Stimulated activated CD8-positive, alpha-beta memory T cell treated with anti-CD3 and anti-CD28 coated beads, Interleukin-4, amount 100 ng/mL, for 24 hours (primary cell): ENCODE results near the gene CSNK1A1.
"Not testable (repeated sequence)": the region's sequence is repeated elsewhere in the genome, so short reads cannot be mapped to it uniquely, and the experiment has no call there.

ENCODE experiments used
- DNase-seq: peaks from one replicate; pipeline ENCODE4 v3.0.0-alpha.2; 2020; ENCODE audit warnings: low read depth

The CSNK1A1 gene

DNA sequence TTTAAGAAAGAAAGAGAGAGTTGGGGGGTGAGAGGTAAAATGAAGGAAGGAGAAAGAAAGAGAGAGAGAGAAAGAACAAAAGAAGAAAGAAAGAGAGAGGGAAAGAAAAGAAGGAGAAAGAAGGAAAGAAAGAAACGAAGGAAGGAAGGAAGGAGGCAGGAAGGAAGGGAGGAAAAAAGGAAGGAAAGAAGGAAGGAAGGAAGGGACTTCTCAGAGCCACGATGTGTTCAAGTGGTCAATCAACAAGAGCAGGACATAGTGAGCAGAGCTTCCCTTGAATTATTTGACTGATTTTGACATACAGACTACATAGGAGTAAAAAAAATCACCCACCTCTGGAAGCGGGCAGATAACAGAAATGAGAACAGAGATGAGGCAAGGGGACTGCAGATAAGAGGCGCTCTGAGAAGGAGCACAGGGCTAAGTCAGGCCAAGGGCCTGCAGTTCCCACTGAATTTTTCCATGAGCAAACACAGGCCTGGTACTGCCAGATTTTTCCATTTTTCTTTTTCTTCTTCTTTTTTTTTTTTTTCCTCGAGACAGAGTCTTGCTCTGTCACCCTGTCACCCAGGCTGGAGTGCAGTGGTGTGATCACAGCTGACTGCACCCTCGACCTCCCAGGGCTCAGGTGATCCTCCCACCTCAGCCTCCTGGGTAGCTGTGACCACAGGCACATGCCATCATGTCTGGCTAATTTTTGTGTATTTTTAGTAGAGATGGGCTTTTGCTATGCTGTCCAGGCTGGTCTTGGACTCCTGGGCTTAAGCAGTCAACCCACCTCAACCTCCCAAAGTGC is 94.4 kb downstream of the CSNK1A1 start:
- no peak for DNase-seq

DNA sequence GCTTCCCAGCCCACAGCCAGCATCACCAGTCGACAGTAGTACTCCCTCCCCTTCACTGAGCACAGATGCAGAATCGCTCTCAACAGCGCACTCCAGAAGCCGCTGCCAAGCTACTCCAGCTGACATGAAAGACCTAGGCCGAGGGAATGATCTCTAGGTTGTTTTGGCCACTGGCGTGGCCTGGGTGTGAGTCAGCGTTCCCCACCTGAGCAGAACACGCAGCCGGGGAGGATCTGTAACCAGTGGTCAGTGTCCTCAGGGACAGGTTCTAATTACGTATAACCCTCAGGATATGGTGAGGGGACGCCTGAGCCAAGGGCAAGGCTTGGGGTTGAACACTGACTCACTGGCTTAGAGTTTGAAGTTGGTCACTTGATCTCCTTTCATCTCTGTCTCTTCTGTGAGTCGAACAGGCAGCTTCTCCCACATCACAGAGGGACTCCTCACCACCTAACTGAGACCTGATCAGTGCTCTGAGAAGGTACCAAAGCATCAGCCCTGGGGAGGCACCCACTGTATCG is 95.3 kb downstream of the CSNK1A1 start:
- no peak for DNase-seq

GRCh38 chr5:149453618-149454415 is 97.4 kb downstream of the CSNK1A1 start:
- DNase-seq, result no peak

GRCh38 chr5:149452665-149453617 is 98.3 kb downstream of the CSNK1A1 start:
- DNase-seq, result no peak

GRCh38 chr5:149452007-149452664 is 99.1 kb downstream of the CSNK1A1 start:
- no peak for DNase-seq

GRCh38 chr5:149450199-149450598 is 101.0 kb downstream of the CSNK1A1 start:
- DNase-seq, result no peak

DNA sequence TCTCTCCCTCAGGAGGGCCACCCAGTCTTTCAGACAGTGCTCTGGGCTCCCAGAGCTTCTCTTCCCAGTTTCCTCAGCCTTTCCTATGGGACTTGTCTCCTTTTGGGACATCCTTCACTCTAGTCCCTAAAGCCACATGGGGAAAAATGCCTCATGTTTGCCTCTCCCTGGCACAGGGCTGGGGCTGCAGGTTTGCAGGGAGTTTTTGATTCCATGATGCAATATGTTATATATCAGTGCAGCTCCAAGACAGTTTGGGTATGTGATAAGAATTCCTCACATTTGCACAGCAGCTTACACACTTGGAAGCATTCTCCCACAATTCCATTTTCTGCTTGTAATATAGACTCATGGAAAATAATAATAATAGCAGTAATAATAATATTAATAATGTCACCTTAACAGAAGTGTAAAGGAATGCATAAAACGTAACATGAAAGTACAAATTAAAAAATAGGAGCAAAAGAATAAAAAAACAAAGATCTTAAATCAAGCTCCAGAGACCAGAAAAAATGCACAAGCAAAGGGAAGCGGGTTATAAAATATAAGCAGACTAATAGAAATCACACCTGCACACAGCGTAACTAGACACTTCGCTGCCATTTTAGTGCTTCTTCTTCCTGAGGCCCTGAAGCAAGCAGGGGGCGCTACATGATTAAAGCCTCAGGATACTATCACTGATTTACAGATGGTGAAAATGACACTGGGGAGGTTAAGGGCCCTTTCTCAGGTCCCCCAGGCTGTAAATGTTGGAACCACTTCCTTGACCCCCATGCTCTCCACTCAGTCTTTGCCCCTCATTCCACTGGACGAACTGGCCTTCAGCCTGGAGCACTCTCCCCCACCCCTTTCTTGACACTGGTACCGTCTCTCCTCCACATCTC is 102.2 kb downstream of the CSNK1A1 start:
- DNase-seq, result no peak

DNA sequence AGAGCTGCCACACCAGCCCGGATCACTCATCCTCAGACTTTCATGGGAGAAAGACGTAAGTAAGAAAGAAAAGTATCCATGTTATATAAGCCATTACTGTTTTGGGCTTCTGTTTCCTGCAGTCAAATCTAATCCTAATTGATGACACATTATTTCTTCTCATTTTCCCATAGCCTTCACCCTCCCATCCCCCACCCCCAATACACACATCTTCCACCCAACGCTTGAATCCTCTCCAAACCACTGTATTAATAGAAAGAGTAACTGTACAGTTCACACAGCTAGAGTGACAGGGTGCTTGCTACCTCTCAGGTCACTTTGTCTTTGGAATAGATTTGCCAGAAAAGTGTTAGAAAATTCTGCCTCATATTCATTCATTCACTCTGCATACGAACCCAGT is 102.8 kb downstream of the CSNK1A1 start:
- DNase-seq, result no peak

- no peak for DNase-seq
These were observed 103.6 kb downstream of the CSNK1A1 start for GRCh38 chr5:149447373-149448367.

- DNase-seq, result not testable (repeated sequence)
These were observed 104.4 kb downstream of the CSNK1A1 start for GRCh38 chr5:149446794-149447193.

- no peak for DNase-seq
These were observed 105.4 kb downstream of the CSNK1A1 start for GRCh38 chr5:149445739-149446369.

DNA sequence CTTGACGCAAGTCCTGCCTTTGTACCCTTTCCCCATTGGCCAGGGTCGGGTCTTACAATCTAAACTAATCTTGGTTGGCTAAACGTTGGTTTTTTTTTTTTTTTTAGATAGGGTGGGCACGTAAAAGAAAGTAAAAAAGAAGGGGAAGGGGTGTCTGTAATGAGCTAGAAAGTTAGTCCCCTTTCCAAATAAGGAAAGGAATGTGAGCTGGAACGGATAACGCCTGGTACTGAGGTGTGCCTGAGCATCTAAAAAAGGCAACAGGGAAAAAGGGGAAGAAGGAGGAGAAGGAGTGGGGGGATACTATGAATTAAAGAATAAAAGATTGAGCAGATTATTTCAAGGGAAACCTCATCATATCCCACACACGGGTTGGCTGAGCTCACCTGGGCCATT is 105.9 kb downstream of the CSNK1A1 start:
- no peak for DNase-seq

DNA sequence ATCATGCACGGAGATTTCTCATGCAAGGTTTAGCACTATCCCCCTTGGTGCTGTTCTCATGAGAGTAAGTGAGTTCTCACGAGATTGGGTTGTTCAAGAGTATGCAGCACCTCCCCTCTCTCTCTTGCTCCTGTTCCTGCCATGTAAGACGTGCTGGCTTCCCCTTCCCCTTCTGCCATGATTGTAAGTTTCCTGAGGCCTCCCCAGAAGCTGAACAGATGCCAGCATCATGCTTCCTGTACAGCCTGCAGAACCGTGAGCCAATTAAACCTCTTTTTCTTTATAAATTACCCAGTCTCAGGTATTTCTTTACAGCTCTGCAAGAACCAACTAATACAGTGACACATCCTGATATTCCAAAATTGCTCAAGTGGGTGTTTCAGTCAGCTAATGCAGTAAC is 106.8 kb downstream of the CSNK1A1 start:
- DNase-seq, result not testable (repeated sequence)

DNA sequence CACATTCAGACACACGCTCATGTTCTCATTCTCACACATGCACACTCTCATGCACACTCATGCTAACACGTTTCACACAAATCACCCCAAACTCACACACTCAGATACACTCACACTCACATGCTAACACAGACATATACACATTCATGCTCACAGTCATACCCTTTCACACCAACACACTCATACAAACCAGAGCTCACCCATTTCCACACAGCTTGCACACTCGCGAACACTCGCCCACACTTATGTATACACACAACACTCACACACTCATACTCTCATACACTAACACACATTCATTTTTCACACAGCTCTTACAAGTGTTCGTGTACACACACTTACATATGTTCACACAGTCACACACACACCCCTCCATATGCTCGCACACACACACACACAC is 108.0 kb downstream of the CSNK1A1 start:
- no peak for DNase-seq

- DNase-seq, result peak; percentile 58
These were observed 108.6 kb downstream of the CSNK1A1 start for GRCh38 chr5:149442563-149443182.
